Measurements from ENCODE around the gene ACRBP.

DNA sequence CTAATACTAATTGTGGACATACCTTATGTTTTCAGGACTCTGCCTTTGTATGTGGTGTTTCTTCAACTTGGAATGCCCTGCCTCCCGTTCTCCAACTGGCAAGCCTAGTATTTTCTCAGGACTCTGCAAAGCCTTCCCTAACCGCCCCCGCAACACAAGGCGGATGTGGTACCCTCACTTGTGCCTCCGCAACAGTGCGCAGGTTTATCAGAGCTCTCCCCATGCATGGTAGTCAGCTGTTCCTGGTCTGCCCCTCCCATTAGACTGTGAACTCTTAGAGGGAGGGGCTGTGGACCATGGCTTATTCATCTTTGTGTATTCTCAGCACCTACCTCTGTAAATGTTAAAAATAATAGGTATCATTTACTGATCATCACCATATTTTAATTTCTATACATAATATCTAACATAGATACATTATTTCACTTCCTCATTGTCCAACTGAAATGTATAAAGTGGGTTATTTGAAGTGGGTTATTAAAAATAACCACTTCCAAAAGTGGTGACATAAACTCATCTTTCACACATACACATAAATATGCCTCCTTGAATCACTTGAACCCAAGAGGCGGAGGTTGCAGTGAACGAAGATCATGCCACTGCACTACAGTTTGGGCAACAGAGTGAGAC is 20.5 kb downstream of the ACRBP start:
- TF ChIP-seq, protein P1, sequence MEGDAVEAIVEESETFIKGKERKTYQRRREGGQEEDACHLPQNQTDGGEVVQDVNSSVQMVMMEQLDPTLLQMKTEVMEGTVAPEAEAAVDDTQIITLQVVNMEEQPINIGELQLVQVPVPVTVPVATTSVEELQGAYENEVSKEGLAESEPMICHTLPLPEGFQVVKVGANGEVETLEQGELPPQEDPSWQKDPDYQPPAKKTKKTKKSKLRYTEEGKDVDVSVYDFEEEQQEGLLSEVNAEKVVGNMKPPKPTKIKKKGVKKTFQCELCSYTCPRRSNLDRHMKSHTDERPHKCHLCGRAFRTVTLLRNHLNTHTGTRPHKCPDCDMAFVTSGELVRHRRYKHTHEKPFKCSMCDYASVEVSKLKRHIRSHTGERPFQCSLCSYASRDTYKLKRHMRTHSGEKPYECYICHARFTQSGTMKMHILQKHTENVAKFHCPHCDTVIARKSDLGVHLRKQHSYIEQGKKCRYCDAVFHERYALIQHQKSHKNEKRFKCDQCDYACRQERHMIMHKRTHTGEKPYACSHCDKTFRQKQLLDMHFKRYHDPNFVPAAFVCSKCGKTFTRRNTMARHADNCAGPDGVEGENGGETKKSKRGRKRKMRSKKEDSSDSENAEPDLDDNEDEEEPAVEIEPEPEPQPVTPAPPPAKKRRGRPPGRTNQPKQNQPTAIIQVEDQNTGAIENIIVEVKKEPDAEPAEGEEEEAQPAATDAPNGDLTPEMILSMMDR (IDR thresholded peaks at IDR 0.05) = no peak
- TF ChIP-seq POLR2AphosphoS5 (IDR thresholded peaks at IDR 0.05; ENCODE audit: low read depth, low read length) (no peak), TCF7L2 (IDR thresholded peaks at IDR 0.05; ENCODE audit: low read depth, low read length) (no peak)
- TF ChIP-seq, protein P2, sequence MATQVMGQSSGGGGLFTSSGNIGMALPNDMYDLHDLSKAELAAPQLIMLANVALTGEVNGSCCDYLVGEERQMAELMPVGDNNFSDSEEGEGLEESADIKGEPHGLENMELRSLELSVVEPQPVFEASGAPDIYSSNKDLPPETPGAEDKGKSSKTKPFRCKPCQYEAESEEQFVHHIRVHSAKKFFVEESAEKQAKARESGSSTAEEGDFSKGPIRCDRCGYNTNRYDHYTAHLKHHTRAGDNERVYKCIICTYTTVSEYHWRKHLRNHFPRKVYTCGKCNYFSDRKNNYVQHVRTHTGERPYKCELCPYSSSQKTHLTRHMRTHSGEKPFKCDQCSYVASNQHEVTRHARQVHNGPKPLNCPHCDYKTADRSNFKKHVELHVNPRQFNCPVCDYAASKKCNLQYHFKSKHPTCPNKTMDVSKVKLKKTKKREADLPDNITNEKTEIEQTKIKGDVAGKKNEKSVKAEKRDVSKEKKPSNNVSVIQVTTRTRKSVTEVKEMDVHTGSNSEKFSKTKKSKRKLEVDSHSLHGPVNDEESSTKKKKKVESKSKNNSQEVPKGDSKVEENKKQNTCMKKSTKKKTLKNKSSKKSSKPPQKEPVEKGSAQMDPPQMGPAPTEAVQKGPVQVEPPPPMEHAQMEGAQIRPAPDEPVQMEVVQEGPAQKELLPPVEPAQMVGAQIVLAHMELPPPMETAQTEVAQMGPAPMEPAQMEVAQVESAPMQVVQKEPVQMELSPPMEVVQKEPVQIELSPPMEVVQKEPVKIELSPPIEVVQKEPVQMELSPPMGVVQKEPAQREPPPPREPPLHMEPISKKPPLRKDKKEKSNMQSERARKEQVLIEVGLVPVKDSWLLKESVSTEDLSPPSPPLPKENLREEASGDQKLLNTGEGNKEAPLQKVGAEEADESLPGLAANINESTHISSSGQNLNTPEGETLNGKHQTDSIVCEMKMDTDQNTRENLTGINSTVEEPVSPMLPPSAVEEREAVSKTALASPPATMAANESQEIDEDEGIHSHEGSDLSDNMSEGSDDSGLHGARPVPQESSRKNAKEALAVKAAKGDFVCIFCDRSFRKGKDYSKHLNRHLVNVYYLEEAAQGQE (IDR thresholded peaks at IDR 0.05; ENCODE audit: insufficient read depth in 1 of 2, low read depth in 2 of 2, low read length in 1 of 2) = no peak

Measured in Panc1 (cell line).